PC-9 (cell line): Measurements from ENCODE around the gene IL17REL.

Experiments
- CTCF ChIP-seq: fragments of 200-600 bp; sonication (generic); conservative IDR thresholded peaks from 2 replicates; pipeline ENCODE4 v1.6.1; 2017; ENCODE audit warnings: mixed run types, antibody characterized with exemption, mild to moderate bottlenecking, moderate library complexity
- EZH2 ChIP-seq: fragments of 200-600 bp; sonication (generic); IDR thresholded peaks from 2 replicates; pipeline ENCODE4 v1.8.0; 2017; ENCODE audit warnings: antibody characterized with exemption, low read depth

GRCh38 chr22:50004918-50005317 is 7.6 kb downstream of the IL17REL start:
- TF ChIP-seq CTCF (no peak), EZH2 (no peak)
